H9 (cell line): Measurements from ENCODE around the gene NAA20. TPM values are rescaled to one million over a fixed set of nuclear protein-coding genes. Genes with fewer than 3 reads are reported as not detected.

ENCODE experiments used
- DNase-seq: peaks from one replicate; pipeline ENCODE4 v3.0.0-alpha.2; 2017
- H2AFZ ChIP-seq: one replicate; pipeline ENCODE4 v1.6.1; 2013; ENCODE audit warnings: mild to moderate bottlenecking, low read length, control low read depth, moderate library complexity
- H2AK5ac ChIP-seq: 2 replicates; pipeline ENCODE4 v1.6.1; 2013; ENCODE audit warnings: low read length, control low read depth, mixed read lengths; ENCODE audit not compliant: insufficient read length
- H2BK120ac ChIP-seq: one replicate; pipeline ENCODE4 v1.6.1; 2013; ENCODE audit warnings: low read depth, mild to moderate bottlenecking, low read length, control low read depth, inconsistent platforms; ENCODE audit not compliant: poor library complexity, severe bottlenecking
- H2BK12ac ChIP-seq: 2 replicates; pipeline ENCODE4 v1.6.1; 2013; ENCODE audit warnings: low read length, control low read depth, mixed read lengths, low read depth; ENCODE audit not compliant: insufficient read length
- H2BK15ac ChIP-seq: 2 replicates; pipeline ENCODE4 v1.6.1; 2013; ENCODE audit warnings: low read depth, low read length, control low read depth
- H2BK20ac ChIP-seq: one replicate; pipeline ENCODE4 v1.6.1; 2013; ENCODE audit warnings: low read depth, mild to moderate bottlenecking, low read length, control low read depth, inconsistent platforms; ENCODE audit not compliant: poor library complexity, severe bottlenecking
- H2BK5ac ChIP-seq: 2 replicates; pipeline ENCODE4 v1.6.1; 2013; ENCODE audit warnings: low read length, control low read depth, mixed read lengths; ENCODE audit not compliant: insufficient read length
- H3K14ac ChIP-seq: 2 replicates; pipeline ENCODE4 v1.6.1; 2013; ENCODE audit warnings: low read length, control low read depth; ENCODE audit not compliant: insufficient read depth
- H3K18ac ChIP-seq: 2 replicates; pipeline ENCODE4 v1.6.1; 2013; ENCODE audit warnings: low read depth, mild to moderate bottlenecking, mixed read lengths, low read length, control low read depth; ENCODE audit not compliant: insufficient read length
- H3K23ac ChIP-seq: 2 replicates; pipeline ENCODE4 v1.6.1; 2013; ENCODE audit warnings: low read length, control low read depth, mixed read lengths, low read depth; ENCODE audit not compliant: insufficient read length
- H3K23me2 ChIP-seq: 2 replicates; pipeline ENCODE4 v1.6.1; 2013; ENCODE audit warnings: low read depth, mild to moderate bottlenecking, mixed read lengths, low read length, control low read depth; ENCODE audit not compliant: insufficient read length, poor library complexity, severe bottlenecking
- H3K27ac ChIP-seq: 2 replicates; pipeline ENCODE4 v1.5.1; 2013; ENCODE audit warnings: low read length, control low read depth, mixed read lengths, low read depth; ENCODE audit not compliant: insufficient read length
- H3K27me3 ChIP-seq: 2 replicates; pipeline ENCODE4 v1.6.1; 2013; ENCODE audit warnings: low read length, control low read depth, inconsistent platforms; ENCODE audit not compliant: insufficient read depth
- H3K4ac ChIP-seq: 2 replicates; pipeline ENCODE4 v1.6.1; 2013; ENCODE audit warnings: low read depth, mild to moderate bottlenecking, control low read depth, inconsistent platforms, low read length, moderate library complexity
- H3K4me1 ChIP-seq: 2 replicates; pipeline ENCODE4 v1.6.1; 2013; ENCODE audit warnings: low read length, control low read depth, inconsistent platforms; ENCODE audit not compliant: insufficient read depth
- H3K4me2 ChIP-seq: 2 replicates; pipeline ENCODE4 v1.6.1; 2013; ENCODE audit warnings: low read length, control low read depth, mixed read lengths; ENCODE audit not compliant: insufficient read length, insufficient read depth
- H3K56ac ChIP-seq: 2 replicates; pipeline ENCODE4 v1.6.1; 2013; ENCODE audit warnings: low read depth, mild to moderate bottlenecking, mixed read lengths, low read length, control low read depth; ENCODE audit not compliant: insufficient read length
- H3K79me1 ChIP-seq: 2 replicates; pipeline ENCODE4 v1.6.1; 2013; ENCODE audit warnings: low read depth, mild to moderate bottlenecking, moderate library complexity, low read length, control low read depth, inconsistent platforms; ENCODE audit not compliant: insufficient read depth, poor library complexity, severe bottlenecking
- H3K79me2 ChIP-seq: 2 replicates; pipeline ENCODE4 v1.6.1; 2013; ENCODE audit warnings: low read length, control low read depth, inconsistent platforms; ENCODE audit not compliant: insufficient read depth
- H3K9ac ChIP-seq: 2 replicates; pipeline ENCODE4 v1.6.1; 2013; ENCODE audit warnings: low read length, control low read depth, mixed read lengths; ENCODE audit not compliant: insufficient read length; ENCODE audit errors: extremely low read depth
- H3K9me3 ChIP-seq: one replicate; pipeline ENCODE4 v1.6.1; 2013; ENCODE audit warnings: low read depth, low read length, inconsistent platforms; ENCODE audit not compliant: control insufficient read depth
- H3T11ph ChIP-seq: one replicate; pipeline ENCODE4 v1.6.1; 2013; ENCODE audit warnings: mild to moderate bottlenecking, low read length, control low read depth, inconsistent platforms
- H4K20me1 ChIP-seq: one replicate; pipeline ENCODE4 v1.6.1; 2013; ENCODE audit not compliant: control insufficient read depth, insufficient read length, insufficient read depth
- H4K5ac ChIP-seq: 2 replicates; pipeline ENCODE4 v1.6.1; 2013; ENCODE audit warnings: low read depth, mild to moderate bottlenecking, mixed read lengths, low read length, control low read depth; ENCODE audit not compliant: insufficient read length
- H4K8ac ChIP-seq: replicated peaks from 2 replicates; pipeline ENCODE4 v1.6.1; 2013; ENCODE audit warnings: low read length, control low read depth, mixed read lengths, low read depth; ENCODE audit not compliant: insufficient read length
- H4K91ac ChIP-seq: 2 replicates; pipeline ENCODE4 v1.6.1; 2013; ENCODE audit warnings: low read depth, mild to moderate bottlenecking, moderate library complexity, mixed read lengths, low read length, control low read depth; ENCODE audit not compliant: insufficient read length
- H3K27ac Mint-ChIP-seq, 3 experiments: 2 replicates in 2 of 3; 3 replicates in 1 of 3; pipeline ENCODE4 v1.8.0; 2020 to 2021; ENCODE audit warnings: mixed read lengths in 3 of 3, mild to moderate bottlenecking in 1 of 3, moderate library complexity in 1 of 3
- H3K27me3 Mint-ChIP-seq: 2 replicates; pipeline ENCODE4 v1.8.0; 2021; ENCODE audit warnings: low read depth, mild to moderate bottlenecking, moderate library complexity, mixed read lengths
- H3K36me3 Mint-ChIP-seq, 3 experiments: 2 replicates in 2 of 3; 3 replicates in 1 of 3; pipeline ENCODE4 v1.8.0; 2020 to 2021; ENCODE audit warnings: low read depth in 3 of 3, mixed read lengths in 3 of 3; ENCODE audit not compliant: insufficient read depth in 1 of 3
- H3K4me1 Mint-ChIP-seq, 2 experiments: 2 replicates each; pipeline ENCODE4 v1.8.0; 2020; ENCODE audit warnings: mixed read lengths in 2 of 2
- H3K4me3 Mint-ChIP-seq, 2 experiments: 2 replicates in 1 of 2; 3 replicates in 1 of 2; pipeline ENCODE4 v1.8.0; 2020 to 2021; ENCODE audit warnings: mild to moderate bottlenecking in 2 of 2, mixed read lengths in 2 of 2, moderate library complexity in 1 of 2
- H3K9me3 Mint-ChIP-seq, 2 experiments: 2 replicates in 1 of 2; 3 replicates in 1 of 2; pipeline ENCODE4 v1.8.0; 2020; ENCODE audit warnings: mild to moderate bottlenecking in 2 of 2, mixed read lengths in 2 of 2, moderate library complexity in 1 of 2
- CTCF ChIP-seq: fragments of 200-600 bp; sonication (generic); conservative IDR thresholded peaks from 3 replicates; pipeline ENCODE4 v1.8.0; 2021; ENCODE audit warnings: antibody characterized with exemption, mild to moderate bottlenecking
- WGBS: extraction: QIAGEN DNeasy Blood & Tissue Kit; methylation state at CpG from one replicate; pipeline ENCODE4 v1.1.7; 2013; ENCODE audit warnings: missing lambda C conversion rate, low lambda C conversion rate, mixed read lengths; ENCODE audit not compliant: insufficient read length; ENCODE audit errors: extremely low coverage; 5-methylcytosine and 5-hydroxymethylcytosine counted together
- total RNA-seq: library from RNA; stranded (reverse); gene quantifications from 2 replicates; pipeline ENCODE4 v1.2.1, GENCODE V29; 2021

NAA20 gene
- total RNA-seq, 1 experiment from 2014 or later: 48.1 TPM

GRCh38 chr20:20009784-20010253, 7.3 kb upstream of the NAA20 start:
- no peak overlapping the region for H3K4me2 ChIP-seq
- peak; percentile 57 for DNase-seq

More at GRCh38 chr20:20009784-20010253, 7.3 kb upstream of the NAA20 start:
- H2BK5ac ChIP-seq: no peak overlapping the region
- no peaks in the 10 kb centered on the region for H3K36me3 Mint-ChIP-seq
- no peak overlapping the region for H4K5ac ChIP-seq
- H3K27ac Mint-ChIP-seq: no peak overlapping the region
- H2AFZ ChIP-seq: peak overlapping the region; percentile 60
- H3K4me3 Mint-ChIP-seq: peak overlapping the region in 1 of 2 experiments; percentile 37; a peak in 3 of 5 replicates
- no peak overlapping the region for H3K23ac ChIP-seq
- no peaks in the 10 kb centered on the region for H3K27me3 Mint-ChIP-seq
- H3K27me3 ChIP-seq: no peaks in the 10 kb centered on the region
- H3K23me2 ChIP-seq: no peaks in the 10 kb centered on the region
- H2BK20ac ChIP-seq: no peak overlapping the region
- no peak for TF ChIP-seq CTCF
- no peak overlapping the region for H3K56ac ChIP-seq
- no peaks in the 10 kb centered on the region for H3K9me3 ChIP-seq
- no peaks in the 10 kb centered on the region for H3K79me1 ChIP-seq
- no peak overlapping the region for H3T11ph ChIP-seq
- no CpG with 5 or more reads among the region's 14 CpGs for WGBS
- no peaks in the 10 kb centered on the region for H3K9me3 Mint-ChIP-seq
- no peak overlapping the region for H4K91ac ChIP-seq
- no peak overlapping the region for H3K14ac ChIP-seq
- H3K4ac ChIP-seq: no peak overlapping the region
- H3K18ac ChIP-seq: no peak overlapping the region
- H3K4me1 ChIP-seq: no peaks in the 10 kb centered on the region
- H2BK120ac ChIP-seq: no peak overlapping the region
- H3K27ac ChIP-seq: no peak overlapping the region
- H2BK12ac ChIP-seq: no peak overlapping the region
- H3K4me1 Mint-ChIP-seq: peaks cover 14 to 28% of the 10 kb centered on the region in 2 experiments
- H4K20me1 ChIP-seq: no peaks in the 10 kb centered on the region
- H3K9ac ChIP-seq: no peak overlapping the region
- H4K8ac ChIP-seq: no peak overlapping the region
- no peaks in the 10 kb centered on the region for H3K79me2 ChIP-seq
- no peak overlapping the region for H2AK5ac ChIP-seq
- no peak overlapping the region for H2BK15ac ChIP-seq
